ENCODE measurements around the gene ZFP14. TPM values are rescaled to one million over a fixed set of nuclear protein-coding genes. Genes with fewer than 3 reads are reported as not detected.
"Not testable (repeated sequence)": the region's sequence is repeated elsewhere in the genome, so short reads cannot be mapped to it uniquely, and the experiment has no call there.

Gene ZFP14
- total RNA-seq, 1 experiment from 2014 or later, result 5.2 TPM

DNA sequence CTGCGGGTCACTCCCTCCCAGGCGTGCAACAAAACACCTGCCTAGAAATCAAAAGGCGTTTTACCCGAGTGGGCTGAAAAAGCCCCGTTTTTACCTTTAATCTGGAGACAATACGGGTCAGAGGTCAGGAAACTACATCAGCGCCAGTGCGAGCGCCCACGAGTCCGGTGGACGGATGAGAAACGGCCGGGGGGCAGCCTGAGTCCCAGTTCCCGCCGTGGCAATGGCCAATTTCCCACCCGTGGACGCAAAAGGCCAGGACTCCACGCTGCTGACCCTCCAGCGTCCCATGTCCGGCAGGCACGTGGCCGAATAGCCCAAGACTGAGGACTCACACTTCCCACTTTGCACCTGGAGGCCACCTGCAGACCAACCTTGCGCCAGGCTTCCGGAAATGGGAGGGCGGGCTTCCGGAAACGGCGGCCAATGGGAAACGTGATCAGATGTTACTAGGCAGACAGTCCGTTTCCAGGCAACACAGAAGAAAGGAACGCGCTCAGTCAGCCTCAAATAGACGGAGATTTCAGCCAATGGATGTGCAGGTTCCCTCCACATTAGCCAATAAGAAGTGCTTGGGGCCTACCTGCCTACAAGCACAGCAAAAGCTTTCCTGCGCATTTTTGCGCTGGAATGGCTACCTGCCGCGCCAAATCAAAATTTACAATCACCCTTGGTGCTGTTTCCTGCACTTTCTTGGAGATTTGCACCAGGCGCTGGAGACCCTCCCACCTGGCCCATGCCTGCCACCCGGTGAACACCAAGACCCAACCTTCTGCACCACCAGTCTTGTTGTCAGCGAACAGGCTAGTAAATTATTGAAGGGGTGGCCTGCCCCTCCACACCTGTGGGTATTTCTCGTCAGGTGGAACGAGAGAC lies 47.4 kb downstream of the ZFP14 start:
- DNase-seq (ENCODE audit: low spot score), result peak; percentile 95
- peaks cover 1% of the 10 kb centered on the region for H3K9me3 ChIP-seq (ENCODE audit: low read depth, low read length, poor library complexity, severe bottlenecking)
- CTCF ChIA-PET, result no interaction called here
- H3K4me3 ChIP-seq (ENCODE audit: low read depth, low read length, poor library complexity, severe bottlenecking), result peak overlapping the region; percentile 88
- no peaks in the 10 kb centered on the region for H3K4me1 ChIP-seq (ENCODE audit: insufficient read depth, low read length, poor library complexity, severe bottlenecking)
- TF ChIP-seq, protein P1, sequence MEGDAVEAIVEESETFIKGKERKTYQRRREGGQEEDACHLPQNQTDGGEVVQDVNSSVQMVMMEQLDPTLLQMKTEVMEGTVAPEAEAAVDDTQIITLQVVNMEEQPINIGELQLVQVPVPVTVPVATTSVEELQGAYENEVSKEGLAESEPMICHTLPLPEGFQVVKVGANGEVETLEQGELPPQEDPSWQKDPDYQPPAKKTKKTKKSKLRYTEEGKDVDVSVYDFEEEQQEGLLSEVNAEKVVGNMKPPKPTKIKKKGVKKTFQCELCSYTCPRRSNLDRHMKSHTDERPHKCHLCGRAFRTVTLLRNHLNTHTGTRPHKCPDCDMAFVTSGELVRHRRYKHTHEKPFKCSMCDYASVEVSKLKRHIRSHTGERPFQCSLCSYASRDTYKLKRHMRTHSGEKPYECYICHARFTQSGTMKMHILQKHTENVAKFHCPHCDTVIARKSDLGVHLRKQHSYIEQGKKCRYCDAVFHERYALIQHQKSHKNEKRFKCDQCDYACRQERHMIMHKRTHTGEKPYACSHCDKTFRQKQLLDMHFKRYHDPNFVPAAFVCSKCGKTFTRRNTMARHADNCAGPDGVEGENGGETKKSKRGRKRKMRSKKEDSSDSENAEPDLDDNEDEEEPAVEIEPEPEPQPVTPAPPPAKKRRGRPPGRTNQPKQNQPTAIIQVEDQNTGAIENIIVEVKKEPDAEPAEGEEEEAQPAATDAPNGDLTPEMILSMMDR (conservative IDR thresholded peaks at IDR 0.05; ENCODE audit: low read depth, low read length), result no peak
- TF ChIP-seq EZH2 (IDR thresholded peaks at IDR 0.05; ENCODE audit: borderline replicate concordance, low read depth, low read length, poor library complexity, severe bottlenecking), result no peak
- POLR2A ChIA-PET (ENCODE audit: low non-redundant PET), result no interaction called here
- intact Hi-C loops (cut with micrococcal nuclease; ENCODE audit: unreplicated experiment), result no loop called here
- TSS peak; percentile 64 for BruUV-seq (replicated peaks)
- H3K36me3 ChIP-seq (ENCODE audit: insufficient read depth, low read length, poor library complexity, severe bottlenecking), result peaks cover 33% of the 10 kb centered on the region
- no peaks in the 10 kb centered on the region for H3K27me3 ChIP-seq (replicated peaks; ENCODE audit: insufficient read depth, low read depth, low read length, poor library complexity)
- H3K27ac ChIP-seq (ENCODE audit: low read depth, low read length, poor library complexity, severe bottlenecking), result peak overlapping the region; percentile 36

DNA sequence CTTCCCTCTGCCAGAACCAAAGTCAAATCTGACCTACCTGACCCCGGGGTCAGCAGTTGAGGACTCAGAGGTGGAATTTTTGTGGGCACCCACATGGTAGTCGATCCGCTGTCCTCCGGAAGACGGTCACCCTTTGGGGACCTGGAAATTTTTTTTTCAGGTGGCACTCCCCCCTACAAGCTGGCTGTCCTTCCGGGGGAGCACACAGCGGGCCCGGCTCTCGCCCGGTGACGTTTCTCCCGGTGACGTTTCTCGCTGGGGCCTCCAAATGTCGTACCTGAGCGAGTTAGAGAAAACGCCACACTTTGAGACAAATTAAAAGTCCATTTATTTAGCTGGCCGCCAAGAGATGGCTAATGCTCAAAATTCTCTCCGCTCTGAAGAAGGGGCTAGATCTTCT lies 48.8 kb downstream of the ZFP14 start:
- ChIA-PET POLR2A (ENCODE audit: low non-redundant PET) (no interaction called here), CTCF (no interaction called here)
- Histone ChIP-seq H3K27ac (ENCODE audit: low read depth, low read length, poor library complexity, severe bottlenecking) (no peak overlapping the region), H3K9me3 (ENCODE audit: low read depth, low read length, poor library complexity, severe bottlenecking) (no peaks in the 10 kb centered on the region), H3K4me3 (ENCODE audit: low read depth, low read length, poor library complexity, severe bottlenecking) (peak overlapping the region; percentile 88), H3K36me3 (ENCODE audit: insufficient read depth, low read length, poor library complexity, severe bottlenecking) (peaks cover 47% of the 10 kb centered on the region), H3K4me1 (ENCODE audit: insufficient read depth, low read length, poor library complexity, severe bottlenecking) (no peaks in the 10 kb centered on the region), H3K27me3 (replicated peaks; ENCODE audit: insufficient read depth, low read depth, low read length, poor library complexity) (no peaks in the 10 kb centered on the region)
- intact Hi-C loops (cut with micrococcal nuclease; ENCODE audit: unreplicated experiment), result no loop called here
- DNase-seq (ENCODE audit: low spot score), result no peak
- no TSS peak for BruUV-seq (replicated peaks)
- TF ChIP-seq EZH2 (IDR thresholded peaks at IDR 0.05; ENCODE audit: borderline replicate concordance, low read depth, low read length, poor library complexity, severe bottlenecking), result no peak
- TF ChIP-seq, protein P1 (conservative IDR thresholded peaks at IDR 0.05; ENCODE audit: low read depth, low read length), result no peak

DNA sequence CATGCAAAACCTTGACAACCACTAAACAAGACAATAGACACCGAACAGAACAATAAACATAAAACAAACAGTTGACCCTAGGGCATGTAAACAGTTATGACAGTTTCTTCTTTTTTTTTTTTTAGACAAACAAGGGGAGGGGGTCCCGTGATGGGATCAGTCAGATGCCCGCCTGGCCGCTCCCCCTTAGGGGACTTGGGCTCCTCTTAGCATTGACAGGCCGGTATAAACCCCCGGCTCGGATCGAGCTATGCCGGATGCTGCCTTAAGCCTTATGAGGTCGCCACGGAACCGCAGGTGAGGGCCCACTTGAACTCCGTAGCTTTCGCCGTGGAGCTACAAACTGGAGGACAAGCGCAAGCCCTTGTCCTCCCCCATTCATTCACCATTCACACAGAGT lies 49.5 kb downstream of the ZFP14 start:
- CTCF ChIA-PET; POLR2A ChIA-PET (ENCODE audit: low non-redundant PET); H3K4me3 ChIP-seq (ENCODE audit: low read depth, low read length, poor library complexity, severe bottlenecking); H3K4me1 ChIP-seq (ENCODE audit: insufficient read depth, low read length, poor library complexity, severe bottlenecking); H3K27ac ChIP-seq (ENCODE audit: low read depth, low read length, poor library complexity, severe bottlenecking); H3K9me3 ChIP-seq (ENCODE audit: low read depth, low read length, poor library complexity, severe bottlenecking); DNase-seq (ENCODE audit: low spot score); BruUV-seq (replicated peaks); H3K27me3 ChIP-seq (replicated peaks; ENCODE audit: insufficient read depth, low read depth, low read length, poor library complexity); intact Hi-C loops (cut with micrococcal nuclease; ENCODE audit: unreplicated experiment): not testable (repeated sequence)
- H3K36me3 ChIP-seq (ENCODE audit: insufficient read depth, low read length, poor library complexity, severe bottlenecking), result peaks cover 48% of the 10 kb centered on the region

DNA sequence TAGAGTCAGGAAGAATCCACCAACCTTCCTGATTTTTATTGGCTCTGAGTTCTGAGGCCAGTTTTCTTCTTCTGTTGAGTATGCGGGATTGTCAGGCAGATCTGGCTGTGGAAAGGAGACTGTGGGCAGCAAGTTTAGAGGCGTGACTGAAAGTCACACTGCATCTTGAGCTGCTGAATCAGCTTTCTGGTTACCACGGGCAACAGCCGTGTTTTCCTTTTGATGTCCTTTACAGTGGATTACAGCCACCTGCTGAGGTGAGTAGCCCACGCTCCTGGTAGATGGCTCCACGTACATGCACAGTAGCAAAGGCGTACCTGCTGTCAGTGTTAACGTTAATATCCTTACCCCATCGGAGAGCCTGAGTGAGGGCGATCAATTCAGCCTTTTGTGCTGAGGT lies 52.4 kb downstream of the ZFP14 start:
- POLR2A ChIA-PET (ENCODE audit: low non-redundant PET); H3K4me1 ChIP-seq (ENCODE audit: insufficient read depth, low read length, poor library complexity, severe bottlenecking); DNase-seq (ENCODE audit: low spot score); BruUV-seq (replicated peaks); H3K27ac ChIP-seq (ENCODE audit: low read depth, low read length, poor library complexity, severe bottlenecking); H3K4me3 ChIP-seq (ENCODE audit: low read depth, low read length, poor library complexity, severe bottlenecking); H3K9me3 ChIP-seq (ENCODE audit: low read depth, low read length, poor library complexity, severe bottlenecking); H3K27me3 ChIP-seq (replicated peaks; ENCODE audit: insufficient read depth, low read depth, low read length, poor library complexity); CTCF ChIA-PET; intact Hi-C loops (cut with micrococcal nuclease; ENCODE audit: unreplicated experiment): not testable (repeated sequence)
- H3K36me3 ChIP-seq (ENCODE audit: insufficient read depth, low read length, poor library complexity, severe bottlenecking), result peaks cover 48% of the 10 kb centered on the region

DNA sequence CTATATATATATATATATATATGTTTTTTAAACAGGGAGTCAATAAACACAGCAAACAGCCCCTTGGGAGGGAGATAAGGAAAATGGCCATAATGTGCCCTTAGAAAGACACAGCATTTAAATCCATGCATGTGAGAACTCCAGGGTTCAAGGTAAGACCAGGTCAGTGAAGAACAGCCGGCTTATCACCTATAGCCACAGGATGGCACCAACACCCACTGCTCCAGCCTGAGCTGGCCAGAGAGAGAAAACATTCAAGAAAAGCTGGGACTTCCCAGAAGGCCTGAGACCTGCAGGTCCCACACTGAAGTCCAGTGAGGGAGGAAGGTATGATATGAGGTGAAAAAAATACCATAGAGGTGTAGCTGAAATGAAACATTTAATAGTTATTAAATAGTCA lies 63.8 kb downstream of the ZFP14 start:
- H3K27me3 ChIP-seq (replicated peaks; ENCODE audit: insufficient read depth, low read depth, low read length, poor library complexity); DNase-seq (ENCODE audit: low spot score); intact Hi-C loops (cut with micrococcal nuclease; ENCODE audit: unreplicated experiment); H3K27ac ChIP-seq (ENCODE audit: low read depth, low read length, poor library complexity, severe bottlenecking); CTCF ChIA-PET; H3K4me1 ChIP-seq (ENCODE audit: insufficient read depth, low read length, poor library complexity, severe bottlenecking); BruUV-seq (replicated peaks); POLR2A ChIA-PET (ENCODE audit: low non-redundant PET); H3K9me3 ChIP-seq (ENCODE audit: low read depth, low read length, poor library complexity, severe bottlenecking); H3K4me3 ChIP-seq (ENCODE audit: low read depth, low read length, poor library complexity, severe bottlenecking); H3K36me3 ChIP-seq (ENCODE audit: insufficient read depth, low read length, poor library complexity, severe bottlenecking): not testable (repeated sequence)

DNA sequence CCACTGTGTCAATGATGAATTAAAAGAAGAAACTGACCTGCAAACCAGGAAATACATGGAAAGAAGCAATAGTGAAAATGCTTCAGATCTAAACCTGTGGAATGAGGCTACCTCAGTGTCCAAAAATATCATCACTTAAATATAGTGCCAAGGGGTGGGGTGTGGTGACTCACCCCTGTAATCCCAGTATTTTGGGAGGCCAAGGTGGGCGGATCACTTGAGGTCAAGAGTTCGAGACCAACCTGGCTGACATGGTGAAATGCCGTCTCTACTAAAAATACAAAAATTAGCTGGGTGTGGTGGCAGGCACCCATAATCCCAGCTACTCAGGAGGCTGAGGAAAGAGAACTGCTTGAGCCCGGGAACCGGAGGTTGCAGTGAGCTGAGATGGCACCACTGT lies 64.9 kb downstream of the ZFP14 start:
- not testable (repeated sequence) for DNase-seq (ENCODE audit: low spot score)

More for the DNA sequence above, 64.9 kb downstream of the ZFP14 start:
- BruUV-seq (replicated peaks); H3K4me1 ChIP-seq (ENCODE audit: insufficient read depth, low read length, poor library complexity, severe bottlenecking); H3K9me3 ChIP-seq (ENCODE audit: low read depth, low read length, poor library complexity, severe bottlenecking); POLR2A ChIA-PET (ENCODE audit: low non-redundant PET); CTCF ChIA-PET; H3K4me3 ChIP-seq (ENCODE audit: low read depth, low read length, poor library complexity, severe bottlenecking); H3K27me3 ChIP-seq (replicated peaks; ENCODE audit: insufficient read depth, low read depth, low read length, poor library complexity); H3K36me3 ChIP-seq (ENCODE audit: insufficient read depth, low read length, poor library complexity, severe bottlenecking); intact Hi-C loops (cut with micrococcal nuclease; ENCODE audit: unreplicated experiment); H3K27ac ChIP-seq (ENCODE audit: low read depth, low read length, poor library complexity, severe bottlenecking): not testable (repeated sequence)

Data from A673 (cell line).